Measurements from ENCODE around the gene NBDY. TPM values are rescaled to one million over a fixed set of nuclear protein-coding genes. Genes with fewer than 3 reads are reported as not detected.

NBDY gene
- total RNA-seq, 1 experiment from 2014 or later: 53.1 TPM

- Histone ChIP-seq H3K9me3 (ENCODE audit: low read depth, low read length, poor library complexity, severe bottlenecking) (no peaks in the 10 kb centered on the region), H3K27ac (ENCODE audit: low read depth, low read length, poor library complexity, severe bottlenecking) (no peak overlapping the region), H3K27me3 (replicated peaks; ENCODE audit: insufficient read depth, low read depth, low read length, poor library complexity) (no peaks in the 10 kb centered on the region), H3K36me3 (ENCODE audit: insufficient read depth, low read length, poor library complexity, severe bottlenecking) (no peaks in the 10 kb centered on the region), H3K4me3 (ENCODE audit: low read depth, low read length, poor library complexity, severe bottlenecking) (no peak overlapping the region), H3K4me1 (ENCODE audit: insufficient read depth, low read length, poor library complexity, severe bottlenecking) (peaks cover 17% of the 10 kb centered on the region)
- ChIA-PET POLR2A (ENCODE audit: low non-redundant PET) (no interaction called here), CTCF (no interaction called here)
- intact Hi-C loops (cut with micrococcal nuclease; ENCODE audit: unreplicated experiment): no loop called here
- TF ChIP-seq EZH2 (IDR thresholded peaks at IDR 0.05; ENCODE audit: borderline replicate concordance, low read depth, low read length, poor library complexity, severe bottlenecking) (no peak), CTCF (conservative IDR thresholded peaks at IDR 0.05; ENCODE audit: low read depth, low read length) (no peak)
- BruUV-seq (replicated peaks): no TSS peak
- DNase-seq (ENCODE audit: low spot score): no peak
These were observed 32.1 kb downstream of the NBDY start for GRCh38 chrX:56761167-56761566.

GRCh38 chrX:56762220-56762619 lies 33.2 kb downstream of the NBDY start:
- Histone ChIP-seq H3K4me1 (ENCODE audit: insufficient read depth, low read length, poor library complexity, severe bottlenecking) (peaks cover 17% of the 10 kb centered on the region), H3K27me3 (replicated peaks; ENCODE audit: insufficient read depth, low read depth, low read length, poor library complexity) (no peaks in the 10 kb centered on the region), H3K27ac (ENCODE audit: low read depth, low read length, poor library complexity, severe bottlenecking) (no peak overlapping the region), H3K9me3 (ENCODE audit: low read depth, low read length, poor library complexity, severe bottlenecking) (no peaks in the 10 kb centered on the region), H3K36me3 (ENCODE audit: insufficient read depth, low read length, poor library complexity, severe bottlenecking) (no peaks in the 10 kb centered on the region), H3K4me3 (ENCODE audit: low read depth, low read length, poor library complexity, severe bottlenecking) (no peak overlapping the region)
- CTCF ChIA-PET: no interaction called here
- DNase-seq (ENCODE audit: low spot score): no peak
- BruUV-seq (replicated peaks): no TSS peak
- TF ChIP-seq CTCF (conservative IDR thresholded peaks at IDR 0.05; ENCODE audit: low read depth, low read length) (no peak), EZH2 (IDR thresholded peaks at IDR 0.05; ENCODE audit: borderline replicate concordance, low read depth, low read length, poor library complexity, severe bottlenecking) (no peak)
- intact Hi-C loops (cut with micrococcal nuclease; ENCODE audit: unreplicated experiment): no loop called here
- POLR2A ChIA-PET (ENCODE audit: low non-redundant PET): no interaction called here

DNA sequence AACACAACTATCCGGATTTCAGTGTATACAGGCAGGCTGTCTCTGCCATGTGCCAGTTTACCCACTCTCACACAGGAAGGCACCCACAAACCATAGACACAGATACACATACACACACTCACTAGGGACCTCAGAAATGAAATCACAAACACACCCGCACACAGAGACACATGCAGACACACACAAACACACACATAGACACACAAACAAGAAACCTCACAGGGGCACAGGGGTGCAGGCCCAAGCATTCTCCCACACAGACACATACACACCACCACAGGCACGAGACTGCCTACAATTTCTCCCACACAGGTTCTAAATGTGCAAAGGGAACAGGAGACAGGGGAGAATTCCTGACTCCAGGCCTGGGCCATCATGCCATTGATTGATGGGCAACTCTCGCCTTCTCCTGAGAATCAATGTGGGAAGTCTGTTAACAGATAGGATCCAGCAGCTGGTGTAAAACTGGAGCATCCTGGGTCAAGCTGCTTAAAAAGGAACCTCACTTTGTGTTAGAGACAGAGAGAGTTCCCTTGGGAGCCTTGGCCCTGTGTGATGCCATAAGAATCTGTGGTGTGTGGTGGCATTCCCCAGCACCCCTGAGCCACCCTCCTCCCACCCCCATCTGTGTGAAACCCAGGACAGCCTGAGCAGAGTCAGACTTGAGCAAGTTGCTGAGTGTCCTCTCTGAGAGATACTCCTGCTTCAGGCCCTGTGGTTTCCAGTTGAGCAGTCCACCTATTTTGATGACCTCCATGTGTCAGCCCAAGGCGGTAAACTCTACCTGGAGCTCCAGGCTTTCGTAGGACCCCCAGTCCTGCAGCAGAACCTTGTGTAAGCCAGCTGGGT lies 33.9 kb downstream of the NBDY start:
- no peak for DNase-seq (ENCODE audit: low spot score)
- CTCF ChIA-PET: no interaction called here
- H3K9me3 ChIP-seq (ENCODE audit: low read depth, low read length, poor library complexity, severe bottlenecking): no peaks in the 10 kb centered on the region
- BruUV-seq (replicated peaks): no TSS peak
- no peak overlapping the region for H3K27ac ChIP-seq (ENCODE audit: low read depth, low read length, poor library complexity, severe bottlenecking)
- H3K4me1 ChIP-seq (ENCODE audit: insufficient read depth, low read length, poor library complexity, severe bottlenecking): peaks cover 17% of the 10 kb centered on the region
- H3K27me3 ChIP-seq (replicated peaks; ENCODE audit: insufficient read depth, low read depth, low read length, poor library complexity): no peaks in the 10 kb centered on the region
- no peak for TF ChIP-seq CTCF (conservative IDR thresholded peaks at IDR 0.05; ENCODE audit: low read depth, low read length)
- TF ChIP-seq EZH2 (IDR thresholded peaks at IDR 0.05; ENCODE audit: borderline replicate concordance, low read depth, low read length, poor library complexity, severe bottlenecking): no peak
- H3K4me3 ChIP-seq (ENCODE audit: low read depth, low read length, poor library complexity, severe bottlenecking): no peak overlapping the region
- intact Hi-C loops (cut with micrococcal nuclease; ENCODE audit: unreplicated experiment): no loop called here
- POLR2A ChIA-PET (ENCODE audit: low non-redundant PET): no interaction called here
- H3K36me3 ChIP-seq (ENCODE audit: insufficient read depth, low read length, poor library complexity, severe bottlenecking): no peaks in the 10 kb centered on the region

All from A673 (cell line).